Fibroblast of pulmonary artery (primary cell): ENCODE data around the gene PTPRF.

Source experiments
- DNase-seq: peaks from one replicate; pipeline ENCODE4 v3.0.0-alpha.2; 2010; ENCODE audit warnings: low read depth
- H3K4me3 ChIP-seq: replicated peaks from 2 replicates; pipeline ENCODE4 v1.5.1; 2011; ENCODE audit warnings: low read depth, mild to moderate bottlenecking, control low read depth, low read length, moderate library complexity
- CTCF ChIP-seq: IDR thresholded peaks from 2 replicates; pipeline ENCODE4 v1.5.1; 2011; ENCODE audit warnings: mild to moderate bottlenecking, control low read depth, low read length, inconsistent platforms; ENCODE audit errors: missing control alignments

The PTPRF gene

GRCh38 chr1:43541141-43541540 is 10.5 kb downstream of the PTPRF start:
- no peak for TF ChIP-seq CTCF
- H3K4me3 ChIP-seq = no peak overlapping the region
- no peak for DNase-seq

- TF ChIP-seq CTCF = no peak
- DNase-seq = no peak
- no peak overlapping the region for H3K4me3 ChIP-seq
These were observed 11.2 kb downstream of the PTPRF start for GRCh38 chr1:43541721-43542401.

GRCh38 chr1:43542527-43543458 is 12.1 kb downstream of the PTPRF start:
- DNase-seq = no peak
- no peak for TF ChIP-seq CTCF

GRCh38 chr1:43543567-43543966 is 12.9 kb downstream of the PTPRF start:
- TF ChIP-seq CTCF = no peak
- no peak for DNase-seq
- no peak overlapping the region for H3K4me3 ChIP-seq

More at GRCh38 chr1:43542527-43543458, 12.1 kb downstream of the PTPRF start:
- no peak overlapping the region for H3K4me3 ChIP-seq

- H3K4me3 ChIP-seq = no peak overlapping the region
- no peak for DNase-seq
- no peak for TF ChIP-seq CTCF
These were observed 14.6 kb downstream of the PTPRF start for GRCh38 chr1:43545339-43545694.

- H3K4me3 ChIP-seq = no peak overlapping the region
- TF ChIP-seq CTCF = no peak
- DNase-seq = no peak
These were observed 15.2 kb downstream of the PTPRF start for GRCh38 chr1:43545695-43546387.
